Urothelium cell line (cell line): ENCODE data around the gene PAN2.
A peak's percentile ranks its signal among the peaks of the same experiment; 100 is the strongest.
"Not testable (repeated sequence)": the region's sequence is repeated elsewhere in the genome, so short reads cannot be mapped to it uniquely, and the experiment has no call there.

Source experiments
- DNase-seq: peaks from one replicate; pipeline ENCODE4 v3.0.0; 2011; ENCODE audit warnings: low spot score, mixed read lengths
- FAIRE-seq: peaks from 2 replicates; lab custom pipeline; 2011; peaks lifted over from hg19 to GRCh38; lab: Jason Lieb, UNC

Gene PAN2

DNA sequence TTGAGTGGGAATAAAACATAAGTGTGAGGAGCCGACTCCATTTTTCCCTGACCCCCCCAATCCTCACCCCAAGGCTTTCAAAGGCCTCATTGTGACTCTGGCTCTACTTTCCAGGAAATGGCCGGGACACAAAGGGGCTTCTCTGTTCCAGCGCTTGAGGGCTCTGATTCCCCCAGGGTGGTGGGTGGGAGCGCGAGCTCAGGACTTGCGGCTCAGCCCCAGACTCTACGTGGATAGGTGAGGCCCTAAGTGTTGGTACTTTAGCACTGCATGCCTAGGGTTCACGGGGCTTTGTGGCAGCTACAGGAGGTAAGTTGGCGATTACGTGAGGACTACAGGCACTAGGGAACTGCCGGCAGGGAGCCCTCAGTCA, 18.6 kb downstream of the PAN2 start:
- FAIRE-seq (no peak), DNase-seq (no peak)

DNA sequence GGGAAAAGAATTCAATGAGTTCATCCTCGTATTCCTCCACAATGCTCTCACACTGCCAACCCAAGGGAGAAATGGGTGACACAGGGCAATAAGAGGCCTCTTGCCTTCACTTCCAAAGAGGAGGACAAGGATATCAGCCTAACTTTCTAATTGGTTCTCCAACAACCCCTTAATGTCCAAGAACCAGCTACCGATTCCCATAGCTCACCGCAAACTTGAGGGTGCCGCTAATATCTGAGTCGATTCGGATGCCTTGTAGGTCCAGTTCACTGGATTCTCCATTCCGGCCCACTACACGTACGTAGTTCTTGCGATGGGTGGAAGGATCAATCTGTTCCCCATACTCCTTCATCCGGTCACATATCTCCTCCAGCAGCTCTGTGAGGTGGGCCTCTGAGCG, 22.8 kb downstream of the PAN2 start:
- no peak for FAIRE-seq
- no peak for DNase-seq

DNA sequence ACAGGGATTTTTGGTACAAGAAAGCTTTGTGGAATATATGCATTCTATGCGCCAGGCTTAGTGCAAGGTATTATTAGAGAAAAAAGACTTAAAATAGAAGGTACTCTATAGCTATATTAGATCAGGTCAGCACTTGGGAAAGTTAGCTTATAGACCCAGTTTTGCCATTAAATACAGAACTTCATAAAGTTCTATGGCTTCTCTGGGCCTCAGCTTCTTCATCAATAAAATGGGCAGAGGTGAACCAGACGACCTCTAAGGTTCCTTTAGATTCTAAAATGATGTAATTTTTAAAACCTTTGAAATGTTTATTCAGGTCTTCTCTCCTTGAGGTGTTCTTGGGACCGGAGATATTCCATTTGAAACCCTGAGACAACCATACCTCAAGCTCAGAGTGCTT, 25.1 kb downstream of the PAN2 start:
- FAIRE-seq: no peak

DNA sequence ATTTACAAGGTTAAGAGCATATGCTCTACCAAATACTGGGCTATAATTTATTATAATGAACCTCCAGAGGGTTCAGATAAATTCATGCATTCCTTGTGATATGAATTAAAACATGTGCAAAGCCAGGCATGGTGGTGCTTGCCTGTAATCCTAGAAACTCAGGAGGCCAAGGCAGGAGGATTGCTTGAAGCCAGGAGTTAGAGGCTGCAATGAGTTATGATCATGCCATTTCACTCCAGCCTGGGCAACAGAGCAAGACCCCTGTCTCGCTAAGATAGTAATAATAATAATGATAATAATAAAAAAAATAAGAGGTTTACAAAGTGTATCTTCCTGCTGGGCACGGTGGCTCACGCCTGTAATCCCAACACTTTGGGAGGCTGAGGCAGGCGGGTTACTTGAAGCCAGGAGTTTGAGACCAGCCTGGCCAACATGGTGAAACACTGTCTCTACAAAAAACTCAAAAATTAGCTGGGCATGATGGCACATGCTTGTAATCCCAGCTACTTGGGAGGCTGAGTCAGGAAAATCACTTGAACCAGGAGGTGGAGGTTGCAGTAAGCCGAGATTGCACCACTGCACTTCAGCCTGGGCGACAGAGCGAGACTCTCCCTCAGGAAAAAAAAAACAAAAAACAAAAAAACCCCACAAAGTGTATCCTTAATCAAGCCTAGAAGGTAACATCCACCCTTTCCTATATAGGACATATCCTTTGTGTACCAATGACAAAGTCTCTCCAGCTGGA, 26.4 kb downstream of the PAN2 start:
- DNase-seq (no peak), FAIRE-seq (no peak)

More for the DNA sequence above, 25.1 kb downstream of the PAN2 start:
- no peak for DNase-seq

DNA sequence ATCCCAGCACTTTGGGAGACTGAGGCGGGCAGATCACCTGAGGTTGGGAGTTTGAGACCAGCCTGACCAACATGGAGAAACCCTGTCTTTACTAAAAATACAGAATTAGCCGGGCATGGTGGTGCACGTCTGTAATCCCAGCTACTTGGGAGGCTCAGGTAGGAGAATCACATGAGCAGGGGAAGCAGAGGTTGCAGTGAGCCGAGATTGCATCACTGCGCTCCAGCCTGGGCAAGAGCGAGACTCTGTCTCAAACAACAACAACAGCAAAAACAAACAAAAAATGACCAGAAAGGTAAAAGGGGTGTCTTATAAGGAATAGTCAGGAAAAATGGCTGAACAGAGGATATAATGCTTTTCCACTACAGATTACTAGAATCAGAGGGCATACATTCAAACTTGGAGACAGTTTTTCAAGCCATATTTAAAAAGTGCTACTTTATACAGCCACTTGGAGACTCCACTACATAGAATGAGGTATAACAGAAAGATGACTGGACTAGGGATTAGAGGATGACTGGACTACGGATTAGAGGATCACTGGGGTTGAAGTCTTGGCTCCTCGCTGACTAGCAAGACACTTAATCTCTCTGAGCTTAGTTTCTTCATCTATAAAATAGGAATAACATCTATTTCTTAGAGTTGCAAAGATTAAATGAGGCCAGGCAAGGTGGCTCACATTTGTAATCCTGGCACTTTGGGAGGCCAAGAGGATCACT, 28.8 kb downstream of the PAN2 start:
- DNase-seq (no peak), FAIRE-seq (no peak)

DNA sequence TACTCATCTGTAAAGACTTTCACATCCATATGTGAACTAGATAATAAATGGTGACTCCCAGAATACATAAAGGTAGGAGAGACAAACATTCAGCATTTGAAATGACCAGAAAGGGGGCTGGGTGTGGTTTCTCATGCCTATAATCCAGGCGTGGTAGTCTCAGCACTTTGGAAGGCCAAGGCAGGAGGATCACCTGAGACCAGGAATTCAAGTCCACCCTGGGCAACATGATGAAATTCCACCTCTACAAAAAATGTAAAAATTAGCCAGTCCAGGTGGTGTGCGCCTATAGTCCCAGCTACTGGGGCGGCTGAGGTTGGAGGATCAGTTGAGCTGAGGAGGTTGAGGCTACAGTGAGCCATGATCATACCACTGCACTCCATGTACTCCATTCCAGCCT, 29.5 kb downstream of the PAN2 start:
- no peak for FAIRE-seq
- DNase-seq: no peak

DNA sequence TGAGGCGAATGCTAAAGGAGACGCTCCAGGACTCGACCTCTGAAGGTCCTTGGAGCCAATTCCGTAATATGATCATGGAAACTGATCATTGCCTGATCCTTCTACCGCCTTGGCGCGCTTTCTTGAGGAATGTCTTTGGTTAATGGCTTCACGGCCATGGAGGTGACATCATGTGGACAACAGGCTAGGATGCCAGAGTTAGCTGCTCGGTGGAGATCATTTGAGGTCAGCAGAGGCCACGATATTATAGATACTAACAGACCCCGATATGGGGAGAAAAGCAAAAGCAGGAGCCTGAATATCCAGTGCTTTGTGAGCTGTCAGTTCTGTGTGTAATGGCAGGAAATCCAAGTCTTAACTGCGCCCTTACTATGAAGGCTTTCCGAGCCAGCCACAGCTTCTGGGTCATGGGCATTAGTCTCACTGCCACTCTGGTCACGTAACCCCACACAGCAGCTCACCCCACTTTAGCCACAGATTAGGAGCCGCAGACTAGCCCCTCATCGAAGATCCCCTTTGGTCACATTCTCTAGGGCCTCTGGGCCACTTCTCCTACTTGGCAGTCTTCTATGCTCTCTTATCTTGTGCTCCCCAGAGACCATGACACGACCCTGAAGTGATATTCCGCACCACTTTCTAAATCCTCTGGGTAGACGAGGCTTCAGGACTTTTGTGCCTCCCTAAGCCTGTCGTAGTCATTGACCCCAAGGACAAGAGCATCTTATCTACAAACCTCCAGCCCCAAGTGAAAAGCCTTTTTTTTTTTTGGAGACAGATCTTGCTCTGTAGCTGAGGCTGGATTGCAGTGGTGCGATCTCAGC, 32.9 kb downstream of the PAN2 start:
- no peak for FAIRE-seq
- no peak for DNase-seq

DNA sequence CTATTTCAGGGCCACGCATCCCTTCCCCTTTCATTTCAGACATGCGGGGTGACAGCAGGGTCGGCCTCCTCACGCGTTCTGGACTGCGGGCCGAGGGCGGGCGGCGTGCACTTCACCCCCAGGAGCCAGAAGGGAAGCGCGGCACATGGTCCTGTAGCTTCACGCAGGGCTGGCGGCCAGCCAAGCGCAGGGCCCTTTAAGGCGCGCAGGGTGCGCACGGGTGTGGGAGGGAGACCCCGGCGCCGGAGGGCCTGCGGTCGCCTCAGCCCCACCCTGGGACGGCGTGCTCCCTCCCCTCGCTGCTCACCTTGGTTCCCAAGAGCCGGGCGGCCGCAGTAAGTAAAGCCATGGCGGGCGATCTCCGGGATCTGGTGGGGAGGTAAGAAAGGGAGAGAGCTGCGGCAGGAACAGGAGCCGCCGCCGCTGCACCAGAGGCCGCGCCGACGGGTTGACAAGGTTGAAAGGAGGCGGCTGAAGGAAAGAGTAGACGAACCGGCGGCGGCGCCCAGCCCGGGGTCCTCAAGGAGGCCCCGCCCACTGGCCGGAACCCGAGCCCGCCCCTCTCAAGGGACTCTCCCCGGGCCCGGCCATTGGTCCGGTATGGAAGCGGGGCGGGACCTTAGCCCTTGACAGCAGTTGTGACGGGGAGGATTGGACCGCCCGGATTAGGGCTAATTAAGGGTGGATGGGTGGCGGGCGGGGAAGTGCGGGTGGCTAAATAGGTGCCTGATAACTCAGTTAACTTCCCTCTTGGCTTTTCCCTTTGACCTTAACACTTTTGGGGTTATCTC, 33.8 kb downstream of the PAN2 start, which contains the start of gene CS:
CS (minus strand) TSS at position 478 of the 791 bp plus-strand sequence; CDS start at position 349, 129 bp downstream.
- peak; percentile 23 for FAIRE-seq
- peak; percentile 98 for DNase-seq

DNA sequence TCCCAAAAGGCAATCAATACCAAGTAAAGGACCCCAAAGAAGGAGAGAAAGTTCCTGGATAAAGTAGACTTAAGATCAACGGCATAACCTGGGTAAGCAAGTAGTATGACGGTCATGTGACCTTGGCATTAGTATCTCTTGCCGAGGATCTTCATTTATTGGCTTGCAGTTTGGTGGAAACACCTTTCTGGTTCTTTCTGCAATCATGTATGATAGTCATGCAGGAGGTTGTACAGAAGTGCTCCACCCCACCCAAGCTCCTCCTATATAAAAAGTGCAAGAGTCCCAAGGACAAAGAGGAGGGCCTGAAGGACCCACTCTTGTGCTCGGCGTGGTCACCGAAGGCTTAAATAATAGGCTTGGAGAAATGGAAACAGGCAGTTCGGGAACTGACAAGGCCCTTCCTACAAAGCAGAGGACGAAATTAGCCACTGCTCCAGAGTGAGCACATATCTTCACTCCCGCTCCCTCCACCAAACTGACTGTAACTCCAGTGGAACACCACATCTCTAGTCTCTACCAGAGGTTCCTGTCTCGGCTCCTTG, 34.4 kb downstream of the PAN2 start:
- no peak for DNase-seq
- no peak for FAIRE-seq

DNA sequence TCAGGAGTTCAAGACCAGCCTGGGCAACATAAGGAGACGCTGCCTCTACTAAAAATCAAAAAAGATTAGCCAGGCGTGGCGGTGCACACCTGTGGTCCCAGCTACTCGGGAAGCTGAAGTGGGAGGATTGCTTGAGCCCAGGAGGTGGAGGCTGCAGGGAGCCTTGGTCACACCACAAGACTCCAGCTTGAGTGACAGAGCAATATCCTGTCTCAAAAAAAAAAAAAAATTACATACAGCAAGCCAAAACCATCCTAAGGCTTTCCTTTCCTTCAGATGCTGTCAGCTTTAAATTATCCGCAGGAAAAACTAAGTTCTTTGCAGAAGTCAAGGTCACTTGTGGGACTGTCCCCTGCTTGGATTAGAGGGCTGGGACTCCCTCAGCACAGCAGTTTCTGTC, 35.0 kb downstream of the PAN2 start:
- FAIRE-seq (no peak), DNase-seq (no peak)

DNA sequence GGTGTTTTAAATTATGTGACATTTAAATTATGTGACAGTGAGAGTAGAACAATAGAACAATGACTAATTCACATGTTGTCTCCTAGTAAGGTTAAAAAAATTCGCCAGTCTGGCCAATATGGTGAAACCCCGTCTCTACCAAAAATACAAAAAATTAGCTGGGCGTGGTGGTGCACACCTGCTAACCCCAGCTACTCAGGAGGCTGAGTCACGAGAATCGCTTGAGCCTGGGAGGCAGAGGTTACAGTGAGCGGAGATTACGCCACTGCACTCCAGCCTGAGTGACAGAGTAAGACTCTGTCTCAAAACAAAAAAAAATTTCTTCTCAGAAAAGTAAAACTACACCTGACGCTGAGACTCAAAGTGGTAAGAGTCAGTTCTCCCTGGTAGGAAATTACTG, 36.4 kb downstream of the PAN2 start:
- FAIRE-seq: no peak
- no peak for DNase-seq

DNA sequence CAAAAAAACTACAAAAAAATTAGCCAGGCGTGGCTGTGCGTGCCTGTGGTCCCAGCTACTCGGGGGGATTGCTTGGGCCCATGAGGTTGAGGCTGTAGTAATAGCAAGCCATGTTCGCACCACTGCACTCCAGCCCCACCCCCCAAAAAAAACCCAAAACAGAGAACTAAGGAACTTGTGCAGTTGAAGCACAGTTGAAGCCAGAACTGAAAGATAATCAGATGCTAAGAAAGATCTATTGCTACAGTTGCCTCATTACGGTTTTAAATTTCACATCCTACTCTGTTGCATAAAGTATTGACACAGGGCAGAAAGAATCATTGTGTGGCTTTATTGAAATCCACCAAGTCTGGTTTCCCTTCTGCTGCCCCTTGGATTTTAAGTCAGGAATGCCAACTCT, 37.5 kb downstream of the PAN2 start:
- FAIRE-seq (no peak), DNase-seq (no peak)

DNA sequence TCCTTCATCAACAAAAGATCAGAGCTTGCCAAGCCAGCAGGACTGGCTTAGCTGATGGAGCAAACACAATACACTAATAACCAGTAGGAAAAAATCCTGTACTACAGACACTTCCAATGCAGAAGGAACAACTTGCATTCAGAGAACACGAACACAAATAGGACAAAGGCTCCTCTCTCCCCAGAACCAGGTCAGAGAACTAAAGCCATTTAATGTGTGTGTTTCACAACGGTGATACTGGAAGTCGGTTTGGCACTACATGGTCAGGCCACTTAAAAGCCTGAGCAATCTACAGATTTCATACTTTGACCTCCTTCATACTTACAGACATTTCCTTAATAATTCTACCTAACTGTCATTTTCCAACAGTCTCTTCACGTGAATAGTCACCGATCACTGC, 40.0 kb downstream of the PAN2 start:
- DNase-seq (no peak), FAIRE-seq (no peak)

DNA sequence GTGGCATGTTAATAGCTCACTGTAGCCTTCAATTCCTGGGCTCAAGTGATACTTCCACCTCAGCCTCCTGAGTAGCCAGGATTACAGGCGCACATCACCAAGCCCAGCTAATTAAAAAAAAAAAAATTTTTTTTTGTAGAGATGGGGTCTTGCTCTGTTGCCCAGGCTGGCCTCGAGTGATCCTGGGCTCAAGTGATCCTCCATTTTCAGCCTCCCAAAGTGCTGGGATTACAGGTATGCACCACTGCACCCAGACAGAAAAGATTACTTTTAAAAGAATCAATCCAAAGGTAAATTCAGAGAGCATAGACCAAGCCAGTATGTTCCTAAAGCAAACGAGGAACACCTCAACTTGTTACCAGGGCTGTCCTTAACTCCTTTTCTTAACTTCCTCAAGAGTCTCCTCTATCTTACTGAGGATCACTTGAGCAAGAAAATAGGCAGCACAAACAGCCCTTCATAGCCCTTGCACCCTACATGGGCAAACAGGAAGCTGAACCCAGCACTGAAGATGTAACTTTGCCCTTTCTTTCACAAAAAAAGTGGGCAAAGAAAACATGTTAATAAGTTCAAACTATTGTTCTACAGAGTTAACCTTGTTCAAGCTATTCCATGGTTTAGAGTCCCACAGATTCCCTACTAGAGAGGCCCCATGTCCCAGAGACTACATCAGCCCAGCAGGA, 45.0 kb downstream of the PAN2 start:
- FAIRE-seq: no peak
- DNase-seq: no peak

DNA sequence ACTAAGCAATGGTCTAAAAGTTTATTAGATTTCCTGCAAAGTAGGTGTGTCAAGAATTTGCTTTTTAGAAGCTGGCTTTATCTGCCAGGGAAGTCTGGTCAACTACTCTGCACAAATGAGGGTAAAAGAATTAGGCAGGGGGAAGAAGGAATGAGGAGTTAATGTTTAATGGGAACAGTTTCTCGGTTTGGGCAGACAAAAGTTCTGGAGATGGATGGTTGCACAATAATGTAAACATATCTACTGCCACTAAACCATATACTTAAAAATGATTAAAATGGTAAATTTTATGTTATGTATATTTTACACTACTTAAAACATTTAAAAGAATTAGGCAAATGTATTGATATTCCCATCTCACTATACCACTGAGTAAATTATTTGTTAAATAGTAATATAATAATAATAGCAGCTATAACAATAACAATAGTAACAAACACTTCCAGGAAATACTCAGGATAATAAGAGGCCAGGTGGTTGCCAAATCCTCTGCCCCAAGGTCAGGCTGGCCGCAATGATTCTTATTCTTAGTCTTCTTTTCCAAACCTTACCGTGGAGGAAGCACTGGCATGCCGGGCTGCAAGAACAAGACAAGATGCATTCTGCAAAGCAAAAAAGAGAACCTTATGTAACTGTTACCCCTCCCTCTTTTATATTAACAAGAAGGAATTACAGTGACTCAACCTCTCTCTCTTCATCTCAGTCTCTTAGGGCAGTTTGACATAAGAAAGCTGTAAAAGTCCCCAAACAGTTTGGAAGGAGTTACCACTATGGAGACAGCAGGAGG, 47.6 kb downstream of the PAN2 start:
- DNase-seq: no peak
- no peak for FAIRE-seq

DNA sequence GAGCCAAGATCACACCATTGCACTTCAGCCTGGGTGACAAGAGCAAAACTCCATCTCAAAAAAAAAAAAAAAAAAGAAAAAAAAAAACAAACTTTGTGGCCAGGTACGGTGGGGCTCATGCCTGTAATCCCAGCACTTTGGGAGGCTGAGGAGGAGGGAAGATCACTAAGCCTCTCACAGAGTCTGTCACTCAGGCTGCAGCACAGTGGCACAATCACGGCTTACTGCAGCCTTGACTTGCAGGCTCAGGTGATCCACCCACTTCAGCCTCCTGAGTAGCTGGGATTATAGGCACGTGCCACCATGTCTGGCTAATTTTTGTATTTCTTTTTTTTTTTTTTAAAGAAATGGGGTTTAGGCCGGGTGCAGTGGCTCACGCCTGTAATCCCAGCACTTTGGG, 49.5 kb downstream of the PAN2 start:
- not testable (repeated sequence) for FAIRE-seq, DNase-seq

DNA sequence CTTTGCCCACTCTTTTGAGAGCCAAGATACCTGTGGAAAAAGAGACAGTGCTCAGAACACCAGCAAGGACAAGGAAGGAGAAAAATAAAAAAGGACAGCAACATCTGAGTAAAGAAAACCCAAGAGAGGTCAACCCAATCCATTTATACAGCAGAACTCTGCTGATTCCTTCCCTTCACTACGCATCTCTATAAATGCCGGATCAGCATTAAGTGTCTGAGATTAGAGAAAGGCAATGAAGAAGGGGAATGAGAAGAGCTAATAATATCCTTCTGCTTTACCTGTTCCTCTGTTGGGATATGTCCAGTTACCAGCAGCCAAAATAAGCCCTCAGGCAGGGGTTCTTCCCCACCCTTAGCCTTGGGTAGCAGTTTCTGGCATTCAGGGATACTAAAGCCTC, 51.2 kb downstream of the PAN2 start:
- DNase-seq: no peak

DNA sequence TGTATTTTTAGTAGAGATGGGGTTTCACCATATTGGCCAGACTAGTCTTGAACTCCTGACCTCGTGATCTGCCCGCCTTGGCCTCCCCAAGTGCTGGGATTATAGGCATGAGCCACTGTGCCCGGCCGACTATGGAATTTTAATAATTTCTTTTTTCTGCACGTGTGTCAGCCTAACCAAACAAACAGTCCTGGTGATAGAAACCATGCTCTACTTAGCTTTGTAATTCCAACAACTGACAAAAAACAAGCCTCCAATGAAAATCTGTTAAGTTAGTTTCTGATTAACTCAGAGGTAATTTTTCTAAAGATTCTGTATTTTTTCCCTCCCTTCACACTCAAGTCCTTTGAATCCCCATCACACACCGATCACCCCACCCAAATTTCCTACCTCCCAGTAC, 51.8 kb downstream of the PAN2 start:
- FAIRE-seq (no peak), DNase-seq (no peak)

More for the DNA sequence above, 51.2 kb downstream of the PAN2 start:
- no peak for FAIRE-seq

DNA sequence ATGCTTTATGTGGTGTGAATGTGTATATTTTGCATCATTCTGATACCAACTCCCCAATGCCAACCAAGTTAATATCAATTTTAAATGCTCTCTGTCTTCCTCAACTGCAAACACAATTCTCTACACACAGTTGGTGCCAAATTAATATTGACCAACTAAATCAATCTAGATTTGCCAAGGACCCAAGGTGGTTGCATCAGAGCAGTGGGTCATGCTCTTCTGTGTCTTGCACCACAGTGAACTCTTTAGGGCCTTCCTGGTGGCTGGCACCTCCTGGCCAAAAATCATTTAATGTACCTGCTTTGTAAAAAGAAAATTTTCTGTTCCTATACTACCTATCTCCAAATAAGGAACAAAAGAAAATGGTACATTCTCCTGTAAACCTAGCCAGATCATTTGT, 53.0 kb downstream of the PAN2 start:
- FAIRE-seq: no peak
- DNase-seq: no peak
